ENCODE measurements around the gene CTU1.

DNA sequence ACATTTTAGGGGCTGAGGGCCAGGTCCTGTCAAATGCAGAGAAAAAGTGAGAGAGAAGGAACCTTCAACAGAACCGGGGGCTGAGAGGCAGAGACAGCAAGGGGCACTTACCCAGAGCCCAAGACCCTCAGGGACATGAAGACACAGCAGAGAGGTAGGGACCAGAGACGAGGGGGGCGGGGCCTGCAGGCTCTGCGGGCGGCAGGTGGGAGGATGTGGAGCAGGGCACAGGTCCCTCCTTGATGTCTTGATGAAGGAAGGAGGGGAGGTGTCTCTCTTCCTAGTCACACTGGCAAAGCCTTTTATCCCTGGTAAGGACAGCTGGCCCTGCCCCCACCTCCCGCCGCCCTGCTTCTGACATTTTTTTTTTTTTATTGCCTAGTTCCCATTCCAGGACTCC, 25.6 kb downstream of the CTU1 start, which contains the start of gene KLK14:
- TF ChIP-seq, protein P1, sequence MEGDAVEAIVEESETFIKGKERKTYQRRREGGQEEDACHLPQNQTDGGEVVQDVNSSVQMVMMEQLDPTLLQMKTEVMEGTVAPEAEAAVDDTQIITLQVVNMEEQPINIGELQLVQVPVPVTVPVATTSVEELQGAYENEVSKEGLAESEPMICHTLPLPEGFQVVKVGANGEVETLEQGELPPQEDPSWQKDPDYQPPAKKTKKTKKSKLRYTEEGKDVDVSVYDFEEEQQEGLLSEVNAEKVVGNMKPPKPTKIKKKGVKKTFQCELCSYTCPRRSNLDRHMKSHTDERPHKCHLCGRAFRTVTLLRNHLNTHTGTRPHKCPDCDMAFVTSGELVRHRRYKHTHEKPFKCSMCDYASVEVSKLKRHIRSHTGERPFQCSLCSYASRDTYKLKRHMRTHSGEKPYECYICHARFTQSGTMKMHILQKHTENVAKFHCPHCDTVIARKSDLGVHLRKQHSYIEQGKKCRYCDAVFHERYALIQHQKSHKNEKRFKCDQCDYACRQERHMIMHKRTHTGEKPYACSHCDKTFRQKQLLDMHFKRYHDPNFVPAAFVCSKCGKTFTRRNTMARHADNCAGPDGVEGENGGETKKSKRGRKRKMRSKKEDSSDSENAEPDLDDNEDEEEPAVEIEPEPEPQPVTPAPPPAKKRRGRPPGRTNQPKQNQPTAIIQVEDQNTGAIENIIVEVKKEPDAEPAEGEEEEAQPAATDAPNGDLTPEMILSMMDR (IDR thresholded peaks at IDR 0.05) = no peak
- TF ChIP-seq EP300 (IDR thresholded peaks at IDR 0.05) (no peak), POLR2A (IDR thresholded peaks at IDR 0.05) (no peak)

Data from sigmoid colon (tissue), 4 donors.